Measurements from ENCODE around the gene KIAA1328.

GRCh38 chr18:37162551-37162950 is 333.6 kb downstream of the KIAA1328 start:
- TF ChIP-seq EP300 (IDR thresholded peaks at IDR 0.05) (no peak), CTCF (IDR thresholded peaks at IDR 0.05) (no peak), POLR2A (IDR thresholded peaks at IDR 0.05; ENCODE audit: low read depth) (no peak), POLR2AphosphoS5 (IDR thresholded peaks at IDR 0.05) (no peak)
